PC-9 (cell line): ENCODE measurements around the gene FMO2. TPM values are rescaled to one million over a fixed set of nuclear protein-coding genes. Genes with fewer than 3 reads are reported as not detected.

Experiments used
- BruUV-seq: library from RNA; stranded (reverse); fragments of 400-500 nt; replicated peaks from 2 replicates; lab custom pipeline; 2021; lab: Mats Ljungman, UMichigan
- CTCF ChIA-PET: fragments of 300-600 bp; sonication (Branson Sonifier 250); formaldehyde crosslinking; loops from one replicate; lab custom pipeline; 2022; ENCODE audit warnings: antibody characterized with exemption; lab: Charles Lee
- POLR2A ChIA-PET: fragments of 300-600 bp; sonication (Branson Sonifier 250); formaldehyde crosslinking; loops from one replicate; lab custom pipeline; 2022; ENCODE audit warnings: antibody characterized with exemption; ENCODE audit not compliant: unreplicated experiment; lab: Charles Lee
- DNase-seq, 2 experiments: peaks; one replicate each; pipeline versions ENCODE4 v3.0.0 to v3.0.0-alpha.2; 2015 to 2022; ENCODE audit warnings: mixed read lengths in 1 of 2
- H2AFZ ChIP-seq: fragments of 200-600 bp; sonication (generic); 2 replicates; pipeline ENCODE4 v1.8.1; 2017; ENCODE audit warnings: antibody characterized with exemption
- H3F3A ChIP-seq: fragments of 200-600 bp; sonication (generic); 2 replicates; pipeline ENCODE4 v1.8.1; 2017; ENCODE audit warnings: antibody characterized with exemption, mild to moderate bottlenecking, low read depth; ENCODE audit not compliant: insufficient read depth
- H3K27ac ChIP-seq: fragments of 200-600 bp; sonication (generic); 2 replicates; pipeline ENCODE4 v1.6.1; 2016; ENCODE audit warnings: mixed run types
- H3K27me3 ChIP-seq: fragments of 200-600 bp; sonication (generic); 2 replicates; pipeline ENCODE4 v1.6.1; 2016; ENCODE audit warnings: low read depth, mixed run types; ENCODE audit not compliant: insufficient read depth
- H3K36me3 ChIP-seq: fragments of 200-600 bp; sonication (generic); 2 replicates; pipeline ENCODE4 v1.6.1; 2016; ENCODE audit warnings: low read depth, mixed run types
- H3K4me1 ChIP-seq: fragments of 200-600 bp; sonication (generic); replicated peaks from 2 replicates; pipeline ENCODE4 v1.6.1; 2016; ENCODE audit warnings: mixed run types; ENCODE audit not compliant: insufficient read depth
- H3K4me2 ChIP-seq: fragments of 200-600 bp; sonication (generic); 2 replicates; pipeline ENCODE4 v1.6.1; 2017; ENCODE audit warnings: mixed run types
- H3K4me3 ChIP-seq: fragments of 200-600 bp; sonication (generic); 2 replicates; pipeline ENCODE4 v1.6.1; 2016; ENCODE audit warnings: mixed run types
- H3K79me2 ChIP-seq: fragments of 200-600 bp; sonication (generic); 2 replicates; pipeline ENCODE4 v1.6.1; 2017; ENCODE audit warnings: low read depth, mixed run types
- H3K9me2 ChIP-seq: fragments of 200-600 bp; sonication (generic); 2 replicates; pipeline ENCODE4 v1.8.1; 2017; ENCODE audit warnings: mild to moderate bottlenecking; ENCODE audit not compliant: insufficient read depth
- H3K9me3 ChIP-seq: fragments of 200-600 bp; sonication (generic); 2 replicates; pipeline ENCODE4 v1.8.1; 2016; ENCODE audit warnings: low read depth; ENCODE audit not compliant: insufficient read depth
- H4K20me1 ChIP-seq: fragments of 200-600 bp; sonication (generic); 2 replicates; pipeline ENCODE4 v1.8.1; 2017; ENCODE audit not compliant: insufficient read depth
- CTCF ChIP-seq: fragments of 200-600 bp; sonication (generic); conservative IDR thresholded peaks from 2 replicates; pipeline ENCODE4 v1.6.1; 2017; ENCODE audit warnings: mixed run types, antibody characterized with exemption, mild to moderate bottlenecking, moderate library complexity
- EZH2 ChIP-seq: fragments of 200-600 bp; sonication (generic); IDR thresholded peaks from 2 replicates; pipeline ENCODE4 v1.8.0; 2017; ENCODE audit warnings: antibody characterized with exemption, low read depth
- intact Hi-C: fragments of 100-400 bp; cut with micrococcal nuclease; formaldehyde crosslinking; loops from one replicate; pipeline ENCODE4 v1.10.0; 2022; ENCODE audit not compliant: unreplicated experiment
- total RNA-seq: library from RNA; stranded (reverse); gene quantifications from 2 replicates; pipeline ENCODE4 v1.2.3, GENCODE V29; 2021

The FMO2 gene
- total RNA-seq, 1 experiment from 2014 or later = not detected

- Histone ChIP-seq H3K36me3 (no peaks in the 10 kb centered on the region), H3K4me1 (no peaks in the 10 kb centered on the region), H3K4me2 (no peak overlapping the region), H3K27me3 (no peaks in the 10 kb centered on the region), H4K20me1 (no peaks in the 10 kb centered on the region), H3K9me3 (no peaks in the 10 kb centered on the region), H2AFZ (no peak overlapping the region), H3F3A (no peaks in the 10 kb centered on the region), H3K27ac (no peak overlapping the region), H3K79me2 (no peaks in the 10 kb centered on the region), H3K4me3 (no peak overlapping the region), H3K9me2 (no peaks in the 10 kb centered on the region)
- DNase-seq = no peak
- TF ChIP-seq CTCF (no peak), EZH2 (no peak)
- ChIA-PET CTCF (no interaction called here), POLR2A (no interaction called here)
- BruUV-seq = no TSS peak
- intact Hi-C loops = no loop called here
These were observed 10.4 kb upstream of the FMO2 start for GRCh38 chr1:171174560-171175294.

GRCh38 chr1:171177261-171177660, 7.8 kb upstream of the FMO2 start:
- no TSS peak for BruUV-seq
- Histone ChIP-seq H3K9me3 (no peaks in the 10 kb centered on the region), H3K9me2 (no peaks in the 10 kb centered on the region), H3K4me1 (no peaks in the 10 kb centered on the region), H2AFZ (no peak overlapping the region), H4K20me1 (no peaks in the 10 kb centered on the region), H3K79me2 (no peaks in the 10 kb centered on the region), H3F3A (no peaks in the 10 kb centered on the region), H3K27ac (no peak overlapping the region), H3K27me3 (no peaks in the 10 kb centered on the region), H3K4me3 (no peak overlapping the region), H3K4me2 (no peak overlapping the region), H3K36me3 (no peaks in the 10 kb centered on the region)
- no peak for DNase-seq
- intact Hi-C loops = no loop called here
- no peak for TF ChIP-seq CTCF
- TF ChIP-seq EZH2 = no peak
- ChIA-PET POLR2A (no interaction called here), CTCF (no interaction called here)

- ChIA-PET CTCF (interaction anchor here (0.6 kb wide), 1 partner anchor 1122 kb away, joined by 3 read pairs; no protein-coding TSS in a partner anchor), POLR2A (no interaction called here)
- intact Hi-C loops = no loop called here
These were observed 5.5 kb upstream of the FMO2 start for GRCh38 chr1:171179318-171180227.

More at GRCh38 chr1:171179318-171180227, 5.5 kb upstream of the FMO2 start:
- no peaks in the 10 kb centered on the region for H4K20me1 ChIP-seq
- no peaks in the 10 kb centered on the region for H3K4me1 ChIP-seq
- no TSS peak for BruUV-seq
- H3K36me3 ChIP-seq = no peaks in the 10 kb centered on the region
- no peaks in the 10 kb centered on the region for H3K9me3 ChIP-seq
- H3F3A ChIP-seq = no peaks in the 10 kb centered on the region
- DNase-seq = no peak
- TF ChIP-seq CTCF = no peak
- TF ChIP-seq EZH2 = no peak
- H2AFZ ChIP-seq = no peak overlapping the region
- H3K9me2 ChIP-seq = no peaks in the 10 kb centered on the region
- no peak overlapping the region for H3K4me3 ChIP-seq
- H3K4me2 ChIP-seq = no peak overlapping the region
- no peaks in the 10 kb centered on the region for H3K79me2 ChIP-seq
- no peaks in the 10 kb centered on the region for H3K27me3 ChIP-seq
- no peak overlapping the region for H3K27ac ChIP-seq
